ENCODE results near the gene PCDHGB5.
"Not testable (repeated sequence)": the region's sequence is repeated elsewhere in the genome, so short reads cannot be mapped to it uniquely, and the experiment has no call there.

GRCh38 chr5:141387557-141388311, 10.0 kb upstream of the PCDHGB5 start, which contains the start of gene PCDHGB4:
- not testable (repeated sequence) for TF ChIP-seq POLR2A (IDR thresholded peaks at IDR 0.05)
- peak in 1 of 7 experiments; percentile 13 for TF ChIP-seq CTCF (IDR thresholded peaks at IDR 0.05)
